ENCODE measurements around the gene CALR3.

CALR3 gene

DNA sequence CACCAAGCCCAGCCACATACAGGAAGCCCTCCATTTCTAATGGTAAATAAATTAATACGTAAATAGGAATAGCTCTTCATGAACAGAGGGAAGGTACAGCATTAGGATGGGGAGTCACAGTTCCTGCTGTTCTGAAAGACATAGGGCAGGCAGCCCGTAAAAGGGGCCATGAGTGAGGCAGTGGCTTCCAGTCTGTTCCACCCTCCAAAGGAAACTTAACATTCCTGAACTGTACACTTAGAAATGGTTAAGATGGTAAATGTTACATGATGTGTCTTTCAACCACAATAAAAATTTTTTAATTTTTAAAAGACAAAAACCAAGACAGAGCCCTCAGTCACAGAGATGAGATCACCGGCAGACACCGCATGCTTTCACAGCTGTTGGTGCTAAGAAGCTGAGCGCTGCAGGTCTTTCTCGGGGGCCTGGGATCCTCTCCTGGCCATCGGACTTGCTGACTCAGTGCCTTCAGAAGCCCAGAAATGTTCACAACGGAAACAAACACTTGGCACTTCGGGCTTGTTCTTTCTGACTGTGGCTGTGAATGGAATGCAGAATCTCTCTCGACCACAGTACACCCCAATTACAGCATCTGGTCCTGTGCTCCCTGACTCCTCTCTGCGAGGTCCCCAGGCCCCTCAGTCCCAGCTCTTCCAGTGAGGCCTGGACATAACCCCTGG, 60.6 kb downstream of the CALR3 start:
- FAIRE-seq (no peak), DNase-seq (ENCODE audit: insufficient read length, low spot score) (no peak)
- TF ChIP-seq POLR2AphosphoS5 (IDR thresholded peaks at IDR 0.05; ENCODE audit: low read depth, low read length) (no peak), TAF1 (IDR thresholded peaks at IDR 0.05; ENCODE audit: low read depth, low read length) (no peak), SPI1 (IDR thresholded peaks at IDR 0.05; ENCODE audit: low read depth, low read length) (no peak), PAX5 (IDR thresholded peaks at IDR 0.05; ENCODE audit: insufficient read depth, low read length, severe bottlenecking) (no peak), POU2F2 (IDR thresholded peaks at IDR 0.05; ENCODE audit: low read depth, low read length) (no peak), POLR2A (IDR thresholded peaks at IDR 0.05; ENCODE audit: low read depth, low read length) (no peak)

DNA sequence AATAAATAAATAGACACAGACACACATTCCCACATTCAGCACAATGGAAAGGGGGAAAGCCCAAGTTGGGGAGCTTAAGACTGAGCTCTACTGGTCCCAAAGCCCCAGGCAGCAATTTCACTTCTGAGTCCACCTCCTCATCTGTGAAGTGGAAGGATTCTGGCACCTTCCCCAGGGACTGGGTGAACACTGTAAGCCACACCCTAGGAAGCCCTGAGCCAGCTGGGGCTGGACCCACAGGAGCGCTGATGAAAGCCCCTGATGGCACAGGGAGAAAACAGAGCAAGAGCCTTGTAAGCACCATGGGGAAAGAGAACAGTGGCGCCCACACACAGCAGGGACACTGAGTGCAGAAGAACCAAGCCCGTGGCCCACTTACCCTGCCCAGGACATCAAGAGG, 62.0 kb downstream of the CALR3 start:
- DNase-seq (ENCODE audit: insufficient read length, low spot score), result no peak
- TF ChIP-seq TAF1 (IDR thresholded peaks at IDR 0.05; ENCODE audit: low read depth, low read length), result no peak
- no peak for TF ChIP-seq POLR2AphosphoS5 (IDR thresholded peaks at IDR 0.05; ENCODE audit: low read depth, low read length)
- TF ChIP-seq SPI1 (IDR thresholded peaks at IDR 0.05; ENCODE audit: low read depth, low read length), result no peak
- TF ChIP-seq PAX5 (IDR thresholded peaks at IDR 0.05; ENCODE audit: insufficient read depth, low read length, severe bottlenecking), result no peak
- TF ChIP-seq POU2F2 (IDR thresholded peaks at IDR 0.05; ENCODE audit: low read depth, low read length), result no peak
- TF ChIP-seq POLR2A (IDR thresholded peaks at IDR 0.05; ENCODE audit: low read depth, low read length), result no peak
- no peak for FAIRE-seq

DNA sequence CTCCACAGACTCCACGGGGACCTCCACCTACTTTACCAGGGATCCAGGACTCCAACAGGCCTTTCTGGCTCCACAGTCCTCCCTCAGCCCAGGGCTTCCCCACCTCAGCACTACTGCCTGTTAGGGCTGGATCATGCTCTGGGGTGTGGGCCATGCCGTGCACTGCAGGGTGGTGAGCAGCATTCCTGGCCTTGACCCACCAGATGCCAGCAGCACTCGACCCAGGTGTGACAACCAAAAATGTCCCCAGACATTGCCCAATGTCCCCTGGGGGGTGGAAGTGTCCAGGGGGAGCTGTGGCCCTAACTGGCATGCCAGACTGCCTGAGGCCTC, 66.2 kb downstream of the CALR3 start:
- FAIRE-seq (no peak), DNase-seq (ENCODE audit: insufficient read length, low spot score) (no peak)
- TF ChIP-seq PAX5 (IDR thresholded peaks at IDR 0.05; ENCODE audit: insufficient read depth, low read length, severe bottlenecking) (no peak), SPI1 (IDR thresholded peaks at IDR 0.05; ENCODE audit: low read depth, low read length) (no peak), POLR2AphosphoS5 (IDR thresholded peaks at IDR 0.05; ENCODE audit: low read depth, low read length) (no peak; the same call in 1 of the 2 replicates), POU2F2 (IDR thresholded peaks at IDR 0.05; ENCODE audit: low read depth, low read length) (no peak), TAF1 (IDR thresholded peaks at IDR 0.05; ENCODE audit: low read depth, low read length) (no peak)

DNA sequence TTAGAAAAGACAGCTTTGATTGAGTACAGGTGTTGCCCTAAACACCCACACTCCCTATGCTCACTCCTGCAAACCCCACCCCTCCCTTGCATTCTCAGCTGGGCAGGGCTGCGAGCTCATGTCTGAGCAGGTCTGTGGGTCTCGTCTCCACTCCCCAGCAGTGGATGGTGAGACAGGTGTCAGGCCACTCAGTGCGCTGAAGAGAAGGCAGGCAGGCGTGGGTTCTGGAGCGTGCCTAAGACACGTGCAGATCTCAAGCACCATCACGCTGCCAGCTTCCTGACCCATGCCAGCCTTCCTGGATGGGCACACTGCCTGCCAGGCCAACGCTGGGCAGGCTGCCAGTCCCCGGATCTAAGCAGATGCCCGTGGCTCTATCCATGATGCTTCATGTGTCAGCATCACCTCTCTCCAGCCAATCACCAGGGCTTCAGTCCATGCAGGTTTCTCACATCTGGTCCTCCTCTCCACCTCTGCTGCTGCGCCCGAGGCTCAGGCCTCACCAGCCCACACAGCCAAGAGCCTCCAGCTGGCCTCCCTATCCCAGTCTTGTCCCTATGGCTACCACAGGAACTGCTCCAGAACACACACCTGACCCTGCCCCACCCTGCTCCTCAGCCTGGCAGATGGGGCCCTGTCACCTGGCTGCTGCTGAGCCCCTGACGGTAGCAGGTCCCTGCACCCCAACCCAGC, 66.8 kb downstream of the CALR3 start:
- DNase-seq (ENCODE audit: insufficient read length, low spot score), result no peak
- no peak for FAIRE-seq
- TF ChIP-seq POU2F2 (IDR thresholded peaks at IDR 0.05; ENCODE audit: low read depth, low read length) (no peak), POLR2A (IDR thresholded peaks at IDR 0.05; ENCODE audit: low read depth, low read length) (no peak), TAF1 (IDR thresholded peaks at IDR 0.05; ENCODE audit: low read depth, low read length) (no peak), SPI1 (IDR thresholded peaks at IDR 0.05; ENCODE audit: low read depth, low read length) (no peak), POLR2AphosphoS5 (IDR thresholded peaks at IDR 0.05; ENCODE audit: low read depth, low read length) (no peak), PAX5 (IDR thresholded peaks at IDR 0.05; ENCODE audit: insufficient read depth, low read length, severe bottlenecking) (no peak)
